HEK293 (cell line): ENCODE results near the gene CACNB2.

Experiments
- CTCF ChIA-PET: fragments of 350-600 bp; formaldehyde crosslinking; extraction: SDS; loops from one replicate; lab custom pipeline; 2021; ENCODE audit warnings: antibody characterized with exemption; lab: Yijun Ruan, JAX
- POLR2A ChIA-PET: fragments of 300-600 bp; formaldehyde crosslinking; extraction: SDS; loops from one replicate; lab custom pipeline; 2020; ENCODE audit warnings: antibody characterized with exemption, inconsistent platforms; lab: Yijun Ruan, JAX
- H3K27ac ChIP-seq: fragments of 200-500 bp; sonication (Bioruptor generic); 2 replicates; pipeline ENCODE4 v1.5.1; 2014; ENCODE audit warnings: low read depth, low read length, control low read depth, inconsistent platforms; ENCODE audit errors: extremely low read depth
- H3K36me3 ChIP-seq, 2 experiments: fragments of 200-500 bp in 1 of 2; sonication (Bioruptor generic) in 1 of 2; 1 replicate in 1 of 2; 2 replicates in 1 of 2; pipeline ENCODE4 v1.5.1; 2014 to 2017; ENCODE audit warnings: inconsistent platforms in 2 of 2, low read length in 2 of 2; ENCODE audit not compliant: control insufficient read depth in 2 of 2, insufficient read depth in 1 of 2
- H3K4me1 ChIP-seq: fragments of 200-500 bp; sonication (Bioruptor generic); 2 replicates; pipeline ENCODE4 v1.5.1; 2014; ENCODE audit warnings: mild to moderate bottlenecking, low read length, inconsistent platforms; ENCODE audit not compliant: control insufficient read depth, insufficient read depth
- H3K4me3 ChIP-seq: 2 replicates; pipeline ENCODE4 v1.5.1; 2011; ENCODE audit warnings: low read depth, mild to moderate bottlenecking, control low read depth, low read length, moderate library complexity
- H3K9me3 ChIP-seq: fragments of 200-500 bp; sonication (Bioruptor generic); 2 replicates; pipeline ENCODE4 v1.5.1; 2014; ENCODE audit warnings: low read depth, low read length, inconsistent platforms; ENCODE audit not compliant: control insufficient read depth, insufficient read depth
- HOXC10 ChIP-seq: sonication (generic); formaldehyde crosslinking; IDR thresholded peaks from 2 replicates; pipeline ENCODE4 v1.8.1; 2023; ENCODE audit warnings: mild to moderate bottlenecking, missing genetic modification reagents
- IKZF3 ChIP-seq: fragments of 450-650 bp; IDR thresholded peaks from 2 replicates; pipeline ENCODE4 v1.5.0; 2018; ENCODE audit warnings: missing biosample characterization, mild to moderate bottlenecking, missing genetic modification characterization, moderate library complexity
- REPIN1 ChIP-seq: fragments of 450-650 bp; formaldehyde crosslinking; IDR thresholded peaks from 2 replicates; pipeline ENCODE4 v1.5.1; 2017; ENCODE audit warnings: missing biosample characterization, missing genetic modification characterization, low read depth
- ZBTB7A ChIP-seq: fragments of 450-650 bp; formaldehyde crosslinking; IDR thresholded peaks from 2 replicates; pipeline ENCODE4 v1.5.1; 2016; ENCODE audit warnings: low read depth, missing biosample characterization, missing genetic modification characterization
- ZNF132 ChIP-seq: fragments of 450-650 bp; formaldehyde crosslinking; IDR thresholded peaks from 2 replicates; pipeline ENCODE4 v1.5.1; 2017; ENCODE audit warnings: missing biosample characterization, missing genetic modification characterization, borderline replicate concordance
- ZNF174 ChIP-seq: fragments of 450-650 bp; formaldehyde crosslinking; IDR thresholded peaks from 2 replicates; pipeline ENCODE4 v1.5.0; 2017; ENCODE audit warnings: missing biosample characterization, mild to moderate bottlenecking, missing genetic modification characterization
- ZNF184 ChIP-seq: fragments of 450-650 bp; IDR thresholded peaks from 2 replicates; pipeline ENCODE4 v1.5.1; 2018; ENCODE audit warnings: missing biosample characterization, mild to moderate bottlenecking, missing genetic modification characterization
- ZNF214 ChIP-seq: fragments of 450-650 bp; formaldehyde crosslinking; IDR thresholded peaks from 2 replicates; pipeline ENCODE4 v1.5.1; 2017; ENCODE audit warnings: missing biosample characterization, mild to moderate bottlenecking, missing genetic modification characterization, borderline replicate concordance
- ZNF24 ChIP-seq: fragments of 450-650 bp; formaldehyde crosslinking; IDR thresholded peaks from 2 replicates; pipeline ENCODE4 v1.5.1; 2016; ENCODE audit warnings: missing biosample characterization, missing genetic modification characterization
- ZNF311 ChIP-seq: fragments of 450-650 bp; formaldehyde crosslinking; IDR thresholded peaks from 2 replicates; pipeline ENCODE4 v1.5.1; 2017; ENCODE audit warnings: missing biosample characterization, missing genetic modification characterization, borderline replicate concordance
- ZNF48 ChIP-seq: fragments of 450-650 bp; formaldehyde crosslinking; IDR thresholded peaks from 2 replicates; pipeline ENCODE4 v1.5.1; 2016; ENCODE audit warnings: missing biosample characterization, missing genetic modification characterization
- ZNF501 ChIP-seq: fragments of 450-650 bp; formaldehyde crosslinking; IDR thresholded peaks from 2 replicates; pipeline ENCODE4 v1.5.1; 2016; ENCODE audit warnings: missing biosample characterization, missing genetic modification characterization
- ZNF510 ChIP-seq: fragments of 450-650 bp; formaldehyde crosslinking; IDR thresholded peaks from 2 replicates; pipeline ENCODE4 v1.5.1; 2018; ENCODE audit warnings: mild to moderate bottlenecking, missing genetic modification characterization, missing biosample characterization; ENCODE audit not compliant: insufficient replicate concordance
- ZNF529 ChIP-seq: fragments of 450-650 bp; formaldehyde crosslinking; IDR thresholded peaks from 2 replicates; pipeline ENCODE4 v1.5.1; 2017; ENCODE audit warnings: missing genetic modification characterization, missing biosample characterization; ENCODE audit not compliant: insufficient replicate concordance
- ZNF792 ChIP-seq: fragments of 450-650 bp; formaldehyde crosslinking; IDR thresholded peaks from 2 replicates; pipeline ENCODE4 v1.5.1; 2016; ENCODE audit warnings: missing biosample characterization, missing genetic modification characterization
- ZNF837 ChIP-seq: fragments of 450-650 bp; formaldehyde crosslinking; IDR thresholded peaks from 2 replicates; pipeline ENCODE4 v1.5.1; 2016; ENCODE audit warnings: missing biosample characterization, missing genetic modification characterization
- TF ChIP-seq, protein P1 (sequence below): fragments of 450-650 bp; formaldehyde crosslinking; IDR thresholded peaks from 2 replicates; pipeline ENCODE4 v1.5.1; 2016; ENCODE audit warnings: missing biosample characterization, missing genetic modification characterization
- TF ChIP-seq, protein P2 (sequence below): fragments of 450-650 bp; formaldehyde crosslinking; IDR thresholded peaks from 2 replicates; pipeline ENCODE4 v1.5.1; 2016; ENCODE audit warnings: missing biosample characterization, missing genetic modification characterization
- TF ChIP-seq, protein P3 (sequence below): fragments of 450-650 bp; formaldehyde crosslinking; IDR thresholded peaks from 2 replicates; pipeline ENCODE4 v1.5.0; 2017; ENCODE audit warnings: missing biosample characterization, missing genetic modification characterization, borderline replicate concordance
- TF ChIP-seq, protein P4 (sequence below): fragments of 450-650 bp; formaldehyde crosslinking; IDR thresholded peaks from 2 replicates; pipeline ENCODE4 v1.5.1; 2016; ENCODE audit warnings: missing biosample characterization, missing genetic modification characterization
- TF ChIP-seq, protein P5 (sequence below): fragments of 450-650 bp; formaldehyde crosslinking; IDR thresholded peaks from 2 replicates; pipeline ENCODE4 v1.5.1; 2017; ENCODE audit warnings: missing biosample characterization, missing genetic modification characterization

Gene CACNB2

DNA sequence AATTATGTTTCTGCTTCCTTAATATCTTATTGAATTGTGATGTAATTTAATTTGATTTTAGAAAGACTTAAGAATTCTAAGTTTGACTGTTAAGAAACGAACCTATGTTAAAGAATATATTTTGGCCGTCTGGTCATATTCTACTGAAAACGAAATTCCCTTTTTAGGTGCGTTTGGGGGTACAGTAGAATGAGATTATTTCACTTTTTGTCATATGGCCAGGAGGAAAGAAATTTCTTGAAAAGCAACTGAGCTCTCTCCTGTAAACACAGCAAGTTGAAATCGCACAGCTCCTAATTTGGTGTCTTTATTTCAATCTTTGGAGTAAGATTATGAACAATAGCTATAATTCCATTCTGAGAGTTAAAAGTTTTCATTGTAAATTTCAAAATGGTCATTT is 227.6 kb downstream of the CACNB2 start:
- ChIA-PET POLR2A (no interaction called here), CTCF (interaction anchor here (1.2 kb wide), 1 partner anchor 14 kb away, joined by 3 read pairs; no protein-coding TSS in a partner anchor)
- Histone ChIP-seq H3K4me3 (no peak overlapping the region), H3K4me1 (no peaks in the 10 kb centered on the region), H3K9me3 (no peaks in the 10 kb centered on the region), H3K27ac (no peak overlapping the region), H3K36me3 (no peaks in the 10 kb centered on the region)
- no peak for TF ChIP-seq ZNF529 (tag by site-specific recombination)
- no peak for TF ChIP-seq ZNF311 (tag by site-specific recombination)
- TF ChIP-seq, protein P1, sequence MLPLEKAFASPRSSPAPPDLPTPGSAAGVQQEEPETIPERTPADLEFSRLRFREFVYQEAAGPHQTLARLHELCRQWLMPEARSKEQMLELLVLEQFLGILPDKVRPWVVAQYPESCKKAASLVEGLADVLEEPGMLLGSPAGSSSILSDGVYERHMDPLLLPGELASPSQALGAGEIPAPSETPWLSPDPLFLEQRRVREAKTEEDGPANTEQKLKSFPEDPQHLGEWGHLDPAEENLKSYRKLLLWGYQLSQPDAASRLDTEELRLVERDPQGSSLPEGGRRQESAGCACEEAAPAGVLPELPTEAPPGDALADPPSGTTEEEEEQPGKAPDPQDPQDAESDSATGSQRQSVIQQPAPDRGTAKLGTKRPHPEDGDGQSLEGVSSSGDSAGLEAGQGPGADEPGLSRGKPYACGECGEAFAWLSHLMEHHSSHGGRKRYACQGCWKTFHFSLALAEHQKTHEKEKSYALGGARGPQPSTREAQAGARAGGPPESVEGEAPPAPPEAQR (tag by site-specific recombination): no peak
- TF ChIP-seq, protein P2, sequence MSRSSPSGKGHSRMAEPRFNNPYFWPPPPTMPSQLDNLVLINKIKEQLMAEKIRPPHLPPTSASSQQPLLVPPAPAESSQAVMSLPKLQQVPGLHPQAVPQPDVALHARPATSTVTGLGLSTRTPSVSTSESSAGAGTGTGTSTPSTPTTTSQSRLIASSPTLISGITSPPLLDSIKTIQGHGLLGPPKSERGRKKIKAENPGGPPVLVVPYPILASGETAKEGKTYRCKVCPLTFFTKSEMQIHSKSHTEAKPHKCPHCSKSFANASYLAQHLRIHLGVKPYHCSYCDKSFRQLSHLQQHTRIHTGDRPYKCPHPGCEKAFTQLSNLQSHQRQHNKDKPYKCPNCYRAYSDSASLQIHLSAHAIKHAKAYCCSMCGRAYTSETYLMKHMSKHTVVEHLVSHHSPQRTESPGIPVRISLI (tag by site-specific recombination): no peak

DNA sequence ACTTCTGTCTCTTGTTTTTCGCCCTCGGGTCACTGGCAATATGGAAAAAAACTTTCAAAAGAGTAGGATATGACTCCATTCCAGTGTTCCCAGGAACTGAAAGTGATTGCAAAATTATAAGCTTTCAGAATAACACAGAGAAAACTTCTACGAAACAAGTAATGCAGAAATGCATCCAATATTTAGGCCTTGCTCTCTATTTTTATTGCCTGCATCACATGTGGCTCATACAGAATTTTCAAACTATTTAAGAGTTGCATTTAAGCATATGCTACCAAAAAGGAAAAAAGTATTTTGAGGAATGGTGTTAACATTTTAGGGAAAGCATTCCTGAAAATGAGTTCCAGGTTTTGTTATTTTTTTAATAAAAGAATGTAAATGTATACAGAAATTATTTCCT is 228.0 kb downstream of the CACNB2 start:
- POLR2A ChIA-PET: no interaction called here
- Histone ChIP-seq H3K4me3 (no peak overlapping the region), H3K4me1 (no peaks in the 10 kb centered on the region), H3K27ac (no peak overlapping the region), H3K36me3 (no peaks in the 10 kb centered on the region), H3K9me3 (no peaks in the 10 kb centered on the region)
- TF ChIP-seq ZNF501 (tag by site-specific recombination): no peak
- TF ChIP-seq ZNF792 (tag by site-specific recombination): no peak
- TF ChIP-seq, protein P3, sequence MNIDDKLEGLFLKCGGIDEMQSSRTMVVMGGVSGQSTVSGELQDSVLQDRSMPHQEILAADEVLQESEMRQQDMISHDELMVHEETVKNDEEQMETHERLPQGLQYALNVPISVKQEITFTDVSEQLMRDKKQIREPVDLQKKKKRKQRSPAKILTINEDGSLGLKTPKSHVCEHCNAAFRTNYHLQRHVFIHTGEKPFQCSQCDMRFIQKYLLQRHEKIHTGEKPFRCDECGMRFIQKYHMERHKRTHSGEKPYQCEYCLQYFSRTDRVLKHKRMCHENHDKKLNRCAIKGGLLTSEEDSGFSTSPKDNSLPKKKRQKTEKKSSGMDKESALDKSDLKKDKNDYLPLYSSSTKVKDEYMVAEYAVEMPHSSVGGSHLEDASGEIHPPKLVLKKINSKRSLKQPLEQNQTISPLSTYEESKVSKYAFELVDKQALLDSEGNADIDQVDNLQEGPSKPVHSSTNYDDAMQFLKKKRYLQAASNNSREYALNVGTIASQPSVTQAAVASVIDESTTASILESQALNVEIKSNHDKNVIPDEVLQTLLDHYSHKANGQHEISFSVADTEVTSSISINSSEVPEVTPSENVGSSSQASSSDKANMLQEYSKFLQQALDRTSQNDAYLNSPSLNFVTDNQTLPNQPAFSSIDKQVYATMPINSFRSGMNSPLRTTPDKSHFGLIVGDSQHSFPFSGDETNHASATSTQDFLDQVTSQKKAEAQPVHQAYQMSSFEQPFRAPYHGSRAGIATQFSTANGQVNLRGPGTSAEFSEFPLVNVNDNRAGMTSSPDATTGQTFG (tag by site-specific recombination): no peak
- TF ChIP-seq ZNF184 (tag by site-specific recombination): no peak
- no peak for TF ChIP-seq ZBTB7A (tag by site-specific recombination)
- no peak for TF ChIP-seq IKZF3 (tag by site-specific recombination)
- no peak for TF ChIP-seq ZNF311 (tag by site-specific recombination)
- no peak for TF ChIP-seq ZNF48
- no peak for TF ChIP-seq ZNF837
- TF ChIP-seq ZNF214: no peak
- TF ChIP-seq, protein P4, sequence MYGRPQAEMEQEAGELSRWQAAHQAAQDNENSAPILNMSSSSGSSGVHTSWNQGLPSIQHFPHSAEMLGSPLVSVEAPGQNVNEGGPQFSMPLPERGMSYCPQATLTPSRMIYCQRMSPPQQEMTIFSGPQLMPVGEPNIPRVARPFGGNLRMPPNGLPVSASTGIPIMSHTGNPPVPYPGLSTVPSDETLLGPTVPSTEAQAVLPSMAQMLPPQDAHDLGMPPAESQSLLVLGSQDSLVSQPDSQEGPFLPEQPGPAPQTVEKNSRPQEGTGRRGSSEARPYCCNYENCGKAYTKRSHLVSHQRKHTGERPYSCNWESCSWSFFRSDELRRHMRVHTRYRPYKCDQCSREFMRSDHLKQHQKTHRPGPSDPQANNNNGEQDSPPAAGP (tag by site-specific recombination): no peak
- no peak for TF ChIP-seq ZNF174 (tag by site-specific recombination)
- TF ChIP-seq ZNF24: no peak
- TF ChIP-seq ZNF132 (tag by site-specific recombination): no peak
- TF ChIP-seq HOXC10: no peak
- no peak for TF ChIP-seq REPIN1 (tag by site-specific recombination)
- TF ChIP-seq, protein P5, sequence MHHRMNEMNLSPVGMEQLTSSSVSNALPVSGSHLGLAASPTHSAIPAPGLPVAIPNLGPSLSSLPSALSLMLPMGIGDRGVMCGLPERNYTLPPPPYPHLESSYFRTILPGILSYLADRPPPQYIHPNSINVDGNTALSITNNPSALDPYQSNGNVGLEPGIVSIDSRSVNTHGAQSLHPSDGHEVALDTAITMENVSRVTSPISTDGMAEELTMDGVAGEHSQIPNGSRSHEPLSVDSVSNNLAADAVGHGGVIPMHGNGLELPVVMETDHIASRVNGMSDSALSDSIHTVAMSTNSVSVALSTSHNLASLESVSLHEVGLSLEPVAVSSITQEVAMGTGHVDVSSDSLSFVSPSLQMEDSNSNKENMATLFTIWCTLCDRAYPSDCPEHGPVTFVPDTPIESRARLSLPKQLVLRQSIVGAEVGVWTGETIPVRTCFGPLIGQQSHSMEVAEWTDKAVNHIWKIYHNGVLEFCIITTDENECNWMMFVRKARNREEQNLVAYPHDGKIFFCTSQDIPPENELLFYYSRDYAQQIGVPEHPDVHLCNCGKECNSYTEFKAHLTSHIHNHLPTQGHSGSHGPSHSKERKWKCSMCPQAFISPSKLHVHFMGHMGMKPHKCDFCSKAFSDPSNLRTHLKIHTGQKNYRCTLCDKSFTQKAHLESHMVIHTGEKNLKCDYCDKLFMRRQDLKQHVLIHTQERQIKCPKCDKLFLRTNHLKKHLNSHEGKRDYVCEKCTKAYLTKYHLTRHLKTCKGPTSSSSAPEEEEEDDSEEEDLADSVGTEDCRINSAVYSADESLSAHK (tag by site-specific recombination): no peak
- no peak for TF ChIP-seq ZNF510 (tag by site-specific recombination)
- CTCF ChIA-PET: interaction anchor here (1.2 kb wide), 1 partner anchor 14 kb away, joined by 3 read pairs; no protein-coding TSS in a partner anchor
